Head of caudate nucleus (tissue), 42 donors: Measurements from ENCODE around the gene SRPK3.
"Not testable (repeated sequence)": the region's sequence is repeated elsewhere in the genome, so short reads cannot be mapped to it uniquely, and the experiment has no call there.

Experiments
- DNase-seq, 42 donors: peaks; one replicate each; pipeline versions ENCODE4 v3.0.0 to v3.0.0-alpha.2; 2020 to 2021; ENCODE audit warnings: mixed read lengths in 7 of 42
- intact Hi-C: fragments of 100-400 bp; cut with DNase I; formaldehyde crosslinking; loops from one replicate; pipeline ENCODE4 v1.15.0; 2022

SRPK3 gene, protein sequence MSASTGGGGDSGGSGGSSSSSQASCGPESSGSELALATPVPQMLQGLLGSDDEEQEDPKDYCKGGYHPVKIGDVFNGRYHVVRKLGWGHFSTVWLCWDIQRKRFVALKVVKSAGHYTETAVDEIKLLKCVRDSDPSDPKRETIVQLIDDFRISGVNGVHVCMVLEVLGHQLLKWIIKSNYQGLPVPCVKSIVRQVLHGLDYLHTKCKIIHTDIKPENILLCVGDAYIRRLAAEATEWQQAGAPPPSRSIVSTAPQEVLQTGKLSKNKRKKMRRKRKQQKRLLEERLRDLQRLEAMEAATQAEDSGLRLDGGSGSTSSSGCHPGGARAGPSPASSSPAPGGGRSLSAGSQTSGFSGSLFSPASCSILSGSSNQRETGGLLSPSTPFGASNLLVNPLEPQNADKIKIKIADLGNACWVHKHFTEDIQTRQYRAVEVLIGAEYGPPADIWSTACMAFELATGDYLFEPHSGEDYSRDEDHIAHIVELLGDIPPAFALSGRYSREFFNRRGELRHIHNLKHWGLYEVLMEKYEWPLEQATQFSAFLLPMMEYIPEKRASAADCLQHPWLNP

DNA sequence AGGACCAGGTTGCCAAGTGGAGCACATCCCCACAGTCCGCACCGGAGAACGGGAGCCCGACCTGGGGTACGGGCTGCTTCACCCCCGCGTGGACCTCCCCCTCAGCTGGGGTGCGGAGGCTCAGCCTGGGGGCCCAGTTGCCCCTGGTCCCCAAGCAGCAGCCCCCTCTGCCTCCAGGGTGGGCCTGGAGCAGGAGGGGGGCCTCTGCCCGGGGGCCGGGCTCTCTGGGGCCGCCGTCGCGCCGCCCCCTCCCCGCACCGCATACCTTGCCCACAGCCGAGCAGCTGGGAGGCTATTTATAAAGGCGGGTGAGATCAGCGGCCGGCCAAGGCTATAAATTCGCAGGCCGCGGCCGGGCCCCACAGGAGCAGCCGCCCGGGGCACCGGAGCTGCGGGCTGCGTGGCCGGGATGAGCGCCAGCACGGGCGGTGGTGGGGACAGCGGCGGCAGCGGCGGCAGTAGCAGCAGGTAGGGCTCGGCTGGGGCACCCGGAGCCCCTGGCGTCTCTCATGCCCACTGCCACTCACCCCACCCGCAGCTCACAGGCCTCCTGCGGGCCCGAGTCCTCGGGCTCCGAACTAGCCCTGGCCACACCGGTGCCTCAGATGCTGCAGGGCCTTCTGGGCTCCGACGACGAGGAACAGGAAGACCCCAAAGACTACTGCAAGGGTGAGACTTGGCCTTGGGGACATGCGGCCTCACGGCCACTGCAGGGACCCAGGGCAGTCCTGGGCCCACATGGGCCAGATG, at the start of gene SRPK3:
TSS of gene SRPK3 (plus strand) at position 364 of the 750 bp plus-strand sequence. CDS start at position 410, 46 bp downstream.
- intact Hi-C loops, result no loop called here
- DNase-seq, result no peak

DNA sequence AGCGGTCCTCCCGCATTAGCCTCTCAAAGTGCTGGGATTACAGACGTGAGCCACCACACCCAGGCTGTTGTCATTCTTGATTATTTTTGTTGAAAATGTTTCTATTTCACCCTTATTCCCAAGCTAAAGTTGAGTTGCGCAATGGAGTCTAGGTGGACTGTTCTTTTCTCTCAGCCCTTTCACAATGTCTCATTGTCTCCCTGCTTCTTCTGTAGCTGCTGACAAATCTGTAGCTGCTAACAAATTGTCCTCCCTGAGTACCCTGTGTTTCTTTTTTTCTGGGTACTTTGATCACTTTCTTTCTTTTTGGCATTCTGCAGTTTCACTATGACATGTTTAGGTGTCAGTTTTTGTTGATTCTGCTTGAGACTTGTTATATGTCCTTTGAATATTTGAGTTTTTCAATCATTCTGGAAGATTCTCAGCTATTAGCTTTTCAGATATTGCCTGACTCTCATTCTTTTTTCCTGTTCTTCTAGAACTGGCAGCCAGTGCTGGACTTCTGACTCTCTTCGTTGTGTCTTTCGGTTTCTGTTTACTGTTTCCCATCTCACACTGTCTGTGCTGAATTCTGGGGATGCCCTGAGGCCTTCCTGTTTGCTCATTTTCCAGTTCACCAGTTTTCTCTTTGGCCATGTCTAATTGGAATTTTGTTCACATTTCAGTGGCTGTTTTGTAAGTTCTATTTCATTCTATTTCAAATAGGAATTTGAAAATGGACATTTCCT, 49.6 kb upstream of the SRPK3 start:
- DNase-seq, result no peak
- intact Hi-C loops, result no loop called here

DNA sequence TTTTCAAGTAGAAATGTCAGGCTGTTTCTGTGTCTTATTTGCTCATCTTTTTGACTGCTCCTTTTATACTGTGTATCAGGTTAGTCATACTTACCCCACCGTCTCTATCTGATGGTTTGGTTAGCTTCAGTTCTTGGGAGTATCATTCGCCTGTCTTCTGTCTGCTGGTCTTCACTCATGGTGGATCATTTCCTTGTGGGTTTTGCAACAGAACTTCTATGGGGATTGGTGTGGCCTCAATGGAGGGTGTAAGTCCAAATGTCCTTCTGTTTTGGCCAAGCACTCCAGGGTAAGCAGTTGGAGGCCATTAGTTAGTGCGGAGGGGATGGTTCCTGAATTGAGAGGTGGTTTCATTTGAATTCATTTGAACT, 49.0 kb upstream of the SRPK3 start:
- intact Hi-C loops, result no loop called here
- DNase-seq, result no peak

DNA sequence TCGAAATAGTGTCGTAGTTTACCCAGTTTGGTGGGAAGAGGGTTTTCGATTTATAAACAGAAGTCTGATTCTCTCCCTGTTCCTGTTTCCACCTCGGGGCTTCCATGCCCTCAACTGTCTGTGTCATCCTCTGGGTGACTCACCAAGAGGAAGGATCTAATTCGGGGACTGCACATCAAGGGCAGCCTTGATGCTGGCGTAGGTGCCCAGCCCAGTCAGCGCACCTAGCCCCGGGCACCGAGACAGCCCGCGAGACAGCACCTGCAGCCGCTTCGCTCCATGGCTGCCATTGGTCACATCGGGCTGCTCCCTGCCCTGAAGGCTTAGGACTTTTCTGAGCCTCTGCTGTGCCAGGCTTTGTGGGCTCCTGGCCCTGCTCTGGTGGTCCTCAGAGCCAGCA, 48.4 kb upstream of the SRPK3 start:
- peak in 1 of 42 donors; percentile 39 for DNase-seq
- intact Hi-C loops, result no loop called here

DNA sequence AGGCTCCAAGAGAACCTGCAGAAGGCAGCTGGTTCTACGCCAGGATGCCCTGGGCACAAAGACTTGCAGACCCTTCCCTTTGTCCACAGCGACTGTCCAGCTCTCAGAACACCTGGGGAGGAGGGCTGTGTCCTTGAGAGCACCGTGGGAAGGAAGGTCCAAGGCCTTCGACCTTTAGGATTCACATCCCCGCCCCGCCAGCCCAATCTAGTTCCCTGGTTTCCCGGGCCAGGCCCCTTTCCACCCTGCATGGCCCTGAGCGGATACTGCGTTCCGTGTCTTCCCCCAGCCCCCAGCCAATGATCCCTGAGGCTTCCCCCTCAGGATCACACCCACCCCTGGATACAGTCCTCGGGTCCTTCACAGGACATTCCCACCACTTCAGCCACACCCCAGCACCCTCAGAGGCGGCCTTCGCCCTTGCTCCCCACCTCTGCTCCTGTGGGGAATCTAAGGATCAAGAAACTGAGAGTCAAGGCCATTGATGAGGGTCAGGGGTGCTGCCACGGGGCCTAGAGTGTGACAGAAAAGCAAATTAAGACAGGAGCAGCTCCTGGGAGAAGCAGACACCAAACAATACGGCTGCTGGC, 47.1 kb upstream of the SRPK3 start:
- no peak for DNase-seq
- intact Hi-C loops, result no loop called here

DNA sequence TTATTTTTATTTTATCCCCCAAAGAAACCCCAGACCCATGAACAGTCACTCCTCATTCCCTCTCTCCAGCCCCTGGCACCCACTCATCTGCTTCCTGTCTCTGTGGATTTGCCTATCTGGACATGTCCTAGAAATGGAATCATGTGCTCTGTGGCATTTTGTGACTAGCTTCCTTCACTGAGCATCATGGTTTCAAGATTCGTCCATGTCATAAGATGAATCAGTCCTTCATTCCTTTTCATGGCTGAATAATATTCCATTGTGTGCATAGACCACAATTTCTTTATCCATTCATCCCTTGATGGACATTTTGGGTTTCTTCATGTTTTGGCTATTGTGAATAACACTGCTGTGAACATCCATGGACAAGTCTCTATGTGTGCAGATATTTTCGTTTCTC, 46.0 kb upstream of the SRPK3 start:
- DNase-seq, result no peak

DNA sequence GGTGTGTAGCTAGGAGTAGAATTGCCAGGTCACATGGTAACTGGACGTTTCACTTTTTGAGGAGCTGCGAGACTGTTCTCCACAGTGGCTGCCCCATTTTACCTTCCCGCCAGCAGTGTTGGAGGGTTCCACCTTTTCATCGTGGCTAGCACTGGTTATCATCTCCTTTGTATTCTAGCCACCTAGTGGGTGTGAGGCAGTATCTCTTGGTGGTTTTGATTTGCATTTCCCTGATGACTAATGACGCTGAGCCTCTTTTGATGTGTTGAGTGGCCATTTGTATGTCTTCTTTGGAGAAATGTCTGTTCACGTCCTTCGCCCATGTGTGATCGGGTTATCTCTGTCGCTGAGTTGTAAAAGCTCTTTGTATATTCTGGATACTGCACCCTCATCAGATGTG, 45.6 kb upstream of the SRPK3 start:
- DNase-seq, result no peak
- intact Hi-C loops, result no loop called here

More for the DNA sequence above, 46.0 kb upstream of the SRPK3 start:
- intact Hi-C loops, result no loop called here

DNA sequence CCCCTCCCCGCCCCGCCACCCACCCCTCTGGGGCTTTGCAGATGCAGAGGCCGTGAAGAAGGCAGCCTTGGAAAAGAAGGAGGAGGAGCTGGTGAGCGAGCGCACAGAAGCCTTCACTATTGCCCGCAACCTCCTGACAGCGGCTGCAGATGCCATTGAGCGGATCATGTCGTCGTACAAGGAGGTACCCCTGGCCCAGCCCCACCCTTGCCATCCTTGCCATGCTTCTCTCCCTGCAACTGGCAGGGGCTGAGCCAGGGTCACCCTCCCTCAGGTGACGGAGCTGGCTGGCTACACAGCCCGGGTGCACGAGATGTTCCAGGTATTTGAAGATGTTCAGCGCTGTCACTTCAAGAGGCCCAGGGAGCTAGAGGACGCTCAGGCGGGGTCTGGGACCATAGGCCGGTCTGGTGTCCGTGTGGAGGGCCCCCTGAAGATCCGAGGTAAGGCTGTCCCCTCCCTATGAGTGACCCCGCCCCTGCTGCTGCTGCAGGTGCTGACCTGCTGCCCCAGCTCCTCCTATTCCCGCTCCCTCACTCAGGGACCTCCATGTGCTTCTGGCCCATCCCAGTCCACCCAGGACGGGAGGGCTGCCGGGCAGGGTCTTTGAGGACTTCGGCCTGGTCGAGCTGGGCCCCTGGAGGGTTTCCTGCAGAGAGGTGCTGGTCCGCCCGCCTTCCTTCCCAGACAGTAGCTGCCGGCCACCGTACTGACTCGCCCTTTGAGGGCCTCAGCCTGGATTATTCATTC, 44.6 kb upstream of the SRPK3 start:
- peak in 15 of 42 donors; percentile 4 to 73 (median 38) for DNase-seq
- intact Hi-C loops, result no loop called here

DNA sequence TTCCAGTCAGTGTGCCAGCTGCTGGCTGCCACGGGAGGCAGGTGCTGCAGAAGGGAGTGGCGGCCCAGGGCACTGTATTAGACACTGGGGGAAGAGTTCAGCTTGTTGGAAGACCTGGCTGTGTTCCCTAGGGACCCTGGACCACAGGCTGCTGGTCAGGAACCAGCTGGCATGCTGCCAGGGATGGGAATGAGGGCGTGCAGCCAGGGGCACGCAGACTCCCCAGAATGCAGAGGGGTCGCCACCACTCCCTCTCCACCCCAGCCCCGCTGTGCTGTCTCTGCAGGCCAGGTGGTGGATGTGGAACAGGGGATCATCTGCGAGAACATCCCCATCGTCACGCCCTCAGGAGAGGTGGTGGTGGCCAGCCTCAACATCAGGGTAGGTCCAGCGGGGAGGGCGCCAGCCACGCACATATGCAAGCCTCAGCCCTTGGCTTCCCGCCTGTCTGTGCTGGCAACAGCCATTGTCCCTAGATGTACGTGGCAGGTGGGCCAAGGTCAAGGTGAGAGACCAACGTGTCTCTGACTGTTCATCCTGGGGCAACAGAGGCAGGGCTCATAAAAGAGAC, 43.9 kb upstream of the SRPK3 start:
- intact Hi-C loops, result no loop called here
- no peak for DNase-seq

DNA sequence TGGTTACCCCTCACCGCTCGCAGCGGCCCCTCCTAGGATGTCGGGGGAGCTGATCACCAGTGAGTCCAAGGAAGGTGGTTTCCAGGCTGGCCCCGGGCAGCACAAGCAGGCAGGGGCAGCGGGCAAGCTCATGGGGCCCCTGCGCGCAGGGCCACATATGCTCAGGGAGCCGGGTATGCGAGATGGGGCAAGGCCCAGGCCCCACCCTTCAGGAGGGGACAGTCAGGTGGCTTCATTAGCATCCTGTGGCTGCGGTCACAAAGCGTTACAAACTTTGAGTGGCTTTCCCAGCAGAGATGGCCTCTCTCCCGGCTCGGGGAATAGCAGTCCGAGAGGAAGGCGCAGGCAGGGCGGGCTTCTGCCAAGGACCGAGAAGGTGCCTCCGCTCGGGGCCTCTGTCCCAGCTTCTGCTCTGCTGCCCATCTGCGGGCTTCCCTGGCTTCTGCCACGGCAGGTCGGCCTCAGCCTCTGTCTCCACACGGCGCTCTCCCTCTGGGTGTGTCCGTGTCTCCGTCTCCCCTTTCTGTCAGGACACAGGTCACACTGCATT, 42.7 kb upstream of the SRPK3 start:
- intact Hi-C loops, result no loop called here
- no peak for DNase-seq

DNA sequence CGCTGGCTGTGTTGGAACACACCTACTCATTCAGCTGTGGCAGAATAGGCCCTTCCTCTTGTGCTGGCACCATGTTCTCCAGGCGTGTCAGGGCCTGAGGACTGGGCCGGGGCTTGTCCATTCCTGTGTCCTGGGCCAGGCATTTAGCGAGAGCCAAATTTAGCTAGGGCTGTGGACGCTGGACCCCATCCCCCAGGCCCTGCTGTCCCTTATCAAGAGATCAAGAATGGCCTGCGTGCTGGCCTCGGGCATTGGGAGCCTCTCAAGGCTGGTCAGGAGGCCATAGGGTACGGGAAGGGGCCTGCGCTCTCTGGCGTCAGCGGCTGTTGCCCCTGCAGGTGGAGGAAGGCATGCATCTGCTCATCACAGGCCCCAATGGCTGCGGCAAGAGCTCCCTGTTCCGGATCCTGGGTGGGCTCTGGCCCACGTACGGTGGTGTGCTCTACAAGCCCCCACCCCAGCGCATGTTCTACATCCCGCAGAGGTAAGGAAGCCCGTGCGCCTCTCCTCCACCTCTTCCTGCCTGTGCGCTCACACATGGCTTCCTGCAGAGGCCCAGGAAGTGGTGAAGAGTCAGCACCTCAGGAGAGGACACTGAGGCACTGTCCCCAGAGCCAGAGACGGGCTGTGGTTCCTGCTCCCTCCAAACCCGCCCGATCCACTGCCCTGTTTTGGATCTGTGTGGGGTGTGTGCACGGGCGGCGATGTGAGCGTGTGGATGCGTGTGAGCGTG, 40.9 kb upstream of the SRPK3 start:
- DNase-seq, result peak in 1 of 42 donors; percentile 31
- intact Hi-C loops, result no loop called here

DNA sequence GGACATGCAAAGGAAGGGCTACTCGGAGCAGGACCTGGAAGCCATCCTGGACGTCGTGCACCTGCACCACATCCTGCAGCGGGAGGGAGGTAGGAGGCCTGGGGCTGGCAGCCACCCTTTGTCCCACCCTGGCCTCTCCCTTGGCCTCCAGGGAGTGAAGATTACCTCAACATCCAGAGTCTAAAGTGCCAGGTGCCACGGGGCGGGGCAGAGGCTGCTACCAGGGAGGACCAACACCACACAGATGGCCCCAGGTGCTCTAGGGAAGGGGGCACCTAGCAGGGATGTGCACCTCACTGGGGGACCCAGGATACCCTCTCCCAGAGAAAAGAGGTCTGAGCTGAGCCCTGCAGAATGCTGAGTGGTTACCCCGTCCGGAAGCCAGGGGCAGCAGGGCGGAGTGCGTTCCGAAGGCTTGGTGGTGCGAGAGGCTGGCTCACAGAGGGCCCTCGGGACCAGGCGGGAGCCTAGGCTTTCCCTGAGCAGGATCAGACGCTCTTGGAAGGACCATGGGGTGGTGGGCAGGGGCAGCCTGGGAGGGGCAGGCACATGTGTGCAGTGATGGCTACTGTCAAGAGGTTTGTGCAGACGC, 40.1 kb upstream of the SRPK3 start:
- intact Hi-C loops, result no loop called here
- peak in 1 of 42 donors; percentile 23 for DNase-seq

DNA sequence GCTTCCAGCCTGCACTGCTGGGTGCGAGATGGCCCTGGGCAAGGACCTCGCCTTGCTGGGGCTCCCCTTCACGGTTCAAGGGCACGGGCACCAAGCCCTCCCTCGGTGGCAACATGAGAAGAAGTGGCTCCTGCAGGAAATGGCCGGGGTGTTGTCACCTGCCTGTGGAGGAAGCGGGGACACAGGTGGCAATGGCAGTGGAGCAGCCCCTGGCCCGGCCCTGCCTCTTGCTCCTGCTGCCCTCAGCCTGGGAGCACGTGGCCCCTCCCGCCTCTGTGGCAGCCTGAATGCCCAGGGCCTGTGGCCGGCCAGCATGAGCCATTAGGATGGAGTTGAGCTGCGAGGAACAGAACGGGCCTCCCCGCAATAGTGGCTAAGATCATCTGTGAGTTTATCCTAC, 39.4 kb upstream of the SRPK3 start:
- peak in 1 of 42 donors; percentile 19 for DNase-seq
- intact Hi-C loops, result no loop called here

DNA sequence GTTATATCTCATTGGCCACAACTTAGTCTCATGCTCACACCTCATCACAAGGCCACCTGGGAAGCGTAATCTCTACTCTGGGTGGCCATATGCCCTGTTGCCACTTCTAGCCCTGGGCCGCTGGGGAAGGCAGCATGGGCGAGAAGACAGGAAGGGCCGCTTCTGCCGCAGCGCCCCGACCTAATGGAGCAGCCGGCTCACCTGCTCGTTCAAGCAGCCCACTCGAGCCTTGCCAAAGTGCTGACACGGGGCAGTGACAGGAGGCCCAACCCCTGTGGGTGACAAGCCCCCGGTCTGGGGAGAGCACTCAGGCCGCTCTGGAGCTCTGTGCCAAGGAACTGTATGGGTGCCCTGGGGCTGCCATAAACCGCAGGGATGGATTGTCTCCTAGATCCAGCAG, 38.7 kb upstream of the SRPK3 start:
- DNase-seq, intact Hi-C loops: not testable (repeated sequence)

DNA sequence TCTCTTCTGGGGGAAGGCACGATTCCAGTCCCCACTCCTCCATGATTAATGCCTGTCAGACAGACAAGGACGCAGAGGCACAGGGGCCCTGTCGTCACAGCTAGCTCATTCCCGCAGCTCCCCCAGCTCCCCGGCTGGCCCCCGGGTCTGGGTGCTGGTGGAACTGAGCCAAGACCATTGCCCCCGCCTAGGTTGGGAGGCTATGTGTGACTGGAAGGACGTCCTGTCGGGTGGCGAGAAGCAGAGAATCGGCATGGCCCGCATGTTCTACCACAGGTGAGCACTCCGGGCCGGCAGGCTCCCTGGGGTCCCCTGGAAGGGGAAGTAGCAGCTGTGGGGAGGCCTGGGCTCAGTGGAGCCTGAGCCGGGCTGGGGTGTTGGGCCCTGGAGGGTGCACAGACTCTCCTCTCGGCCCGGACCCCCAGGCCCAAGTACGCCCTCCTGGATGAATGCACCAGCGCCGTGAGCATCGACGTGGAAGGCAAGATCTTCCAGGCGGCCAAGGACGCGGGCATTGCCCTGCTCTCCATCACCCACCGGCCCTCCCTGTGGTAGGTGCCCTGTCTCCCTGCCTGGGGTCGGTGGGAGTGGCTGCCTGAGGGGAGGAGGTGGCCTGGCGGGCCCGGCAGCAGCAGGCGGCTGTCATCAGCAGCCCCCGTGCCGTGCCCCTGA, 37.9 kb upstream of the SRPK3 start:
- DNase-seq, result peak in 2 of 42 donors; percentile 8 to 19
- intact Hi-C loops, result not testable (repeated sequence)
